H1 (cell line): ENCODE results near the gene CORO1C. TPM values are rescaled to one million over a fixed set of nuclear protein-coding genes. Genes with fewer than 3 reads are reported as not detected.
A peak's percentile ranks its signal among the peaks of the same experiment; 100 is the strongest.

Experiments used
- CTCF ChIA-PET: fragments of 300-600 bp; sonication (Branson Sonifier 250); formaldehyde crosslinking; loops from one replicate; lab custom pipeline; 2021; ENCODE audit not compliant: partially characterized antibody; lab: Charles Lee
- POLR2A ChIA-PET: fragments of 300-600 bp; sonication (Branson Sonifier 250); formaldehyde crosslinking; loops from one replicate; lab custom pipeline; 2021; ENCODE audit warnings: inconsistent platforms; ENCODE audit not compliant: partially characterized antibody; lab: Charles Lee
- DNase-seq, 2 experiments: peaks; one replicate each; pipeline versions ENCODE4 v3.0.0 to v3.0.0-alpha.2; 2010 to 2022; ENCODE audit warnings: low spot score in 2 of 2, low read depth in 1 of 2, mixed read lengths in 1 of 2
- FAIRE-seq: peaks from 2 replicates; lab custom pipeline; 2011; peaks lifted over from hg19 to GRCh38; lab: Jason Lieb, UNC
- H2AFZ ChIP-seq: 2 replicates; pipeline ENCODE4 v1.8.1; 2012; ENCODE audit warnings: low read length, inconsistent platforms
- H2AK5ac ChIP-seq: 2 replicates; pipeline ENCODE4 v1.6.1; 2013; ENCODE audit warnings: low read depth, low read length
- H2BK120ac ChIP-seq: replicated peaks from 2 replicates; pipeline ENCODE3; 2013; ENCODE audit warnings: low read depth, low read length, inconsistent platforms
- H2BK12ac ChIP-seq: 2 replicates; pipeline ENCODE4 v1.6.1; 2013; ENCODE audit warnings: low read depth, low read length
- H2BK15ac ChIP-seq: 2 replicates; pipeline ENCODE4 v1.6.1; 2013; ENCODE audit warnings: low read length
- H2BK20ac ChIP-seq: 2 replicates; pipeline ENCODE4 v1.6.1; 2013; ENCODE audit warnings: low read length
- H2BK5ac ChIP-seq: 2 replicates; pipeline ENCODE4 v1.6.1; 2013; ENCODE audit warnings: low read depth, low read length
- H3K14ac ChIP-seq: 2 replicates; pipeline ENCODE4 v1.6.1; 2013; ENCODE audit warnings: inconsistent platforms; ENCODE audit not compliant: insufficient read length
- H3K18ac ChIP-seq: 2 replicates; pipeline ENCODE4 v1.6.1; 2013; ENCODE audit warnings: low read length; ENCODE audit errors: extremely low read depth
- H3K23ac ChIP-seq: 2 replicates; pipeline ENCODE4 v1.6.1; 2013; ENCODE audit warnings: inconsistent platforms; ENCODE audit not compliant: insufficient read length
- H3K23me2 ChIP-seq: 2 replicates; pipeline ENCODE4 v1.6.1; 2013; ENCODE audit warnings: low read depth, low read length
- H3K27ac ChIP-seq: 2 replicates; pipeline ENCODE4 v1.6.1; 2011; ENCODE audit warnings: low read depth, low read length, inconsistent platforms
- H3K27me3 ChIP-seq, 4 experiments: replicated peaks in 1 of 4; 1 replicate in 1 of 4; 2 replicates in 3 of 4; pipeline versions ENCODE4 v1.6.1 to v1.8.1; 2011 to 2013; ENCODE audit warnings: low read length in 3 of 4, mild to moderate bottlenecking in 3 of 4, inconsistent platforms in 2 of 4, mixed read lengths in 2 of 4, moderate library complexity in 1 of 4; ENCODE audit not compliant: control insufficient read depth in 3 of 4, insufficient read depth in 3 of 4; ENCODE audit errors: extremely low read depth in 1 of 4
- H3K36me3 ChIP-seq, 4 experiments: 2 replicates each; pipeline versions ENCODE4 v1.6.1 to v1.8.1; 2011 to 2013; ENCODE audit warnings: mild to moderate bottlenecking in 4 of 4, low read length in 3 of 4, moderate library complexity in 2 of 4, control low read depth in 1 of 4, inconsistent platforms in 1 of 4; ENCODE audit not compliant: insufficient read depth in 4 of 4, control insufficient read depth in 2 of 4
- H3K4ac ChIP-seq: replicated peaks from 2 replicates; pipeline ENCODE3; 2013; ENCODE audit warnings: low read length, low read depth, mixed read lengths, inconsistent platforms; ENCODE audit not compliant: insufficient read length
- H3K4me1 ChIP-seq, 4 experiments: replicated peaks in 1 of 4; 1 replicate in 1 of 4; 2 replicates in 3 of 4; pipeline versions ENCODE4 v1.6.1 to v1.8.1; 2011 to 2013; ENCODE audit warnings: low read length in 3 of 4, inconsistent platforms in 2 of 4, mixed read lengths in 1 of 4; ENCODE audit not compliant: insufficient read depth in 4 of 4, control insufficient read depth in 3 of 4
- H3K4me2 ChIP-seq, 2 experiments: 2 replicates each; pipeline versions ENCODE4 v1.6.1 to v1.8.1; 2011 to 2013; ENCODE audit warnings: low read depth in 2 of 2, low read length in 2 of 2, control low read depth in 1 of 2, inconsistent platforms in 1 of 2, mild to moderate bottlenecking in 1 of 2; ENCODE audit not compliant: insufficient read depth in 1 of 2
- H3K4me3 ChIP-seq, 4 experiments: fragments of 200-600, 300-600 bp in 1 of 4; sonication (generic), shearing (Covaris generic), sonication (Bioruptor Twin) in 1 of 4; 2 replicates each; pipeline versions ENCODE4 v1.5.1 to v1.8.1; 2011 to 2016; ENCODE audit warnings: low read length in 4 of 4, low read depth in 3 of 4, control low read depth in 2 of 4, inconsistent platforms in 2 of 4, mild to moderate bottlenecking in 2 of 4, mixed read lengths in 1 of 4, moderate library complexity in 1 of 4; ENCODE audit not compliant: insufficient read depth in 2 of 4; ENCODE audit errors: extremely low read depth in 1 of 4
- H3K56ac ChIP-seq: replicated peaks from 2 replicates; pipeline ENCODE3; 2013; ENCODE audit warnings: low read depth, mild to moderate bottlenecking, mixed read lengths, low read length, inconsistent platforms; ENCODE audit not compliant: insufficient read length
- H3K79me1 ChIP-seq: 2 replicates; pipeline ENCODE4 v1.6.1; 2013; ENCODE audit warnings: low read depth, low read length, control low read depth
- H3K79me2 ChIP-seq, 2 experiments: 2 replicates each; pipeline versions ENCODE4 v1.6.1 to v1.8.1; 2012 to 2013; ENCODE audit warnings: low read length in 2 of 2, mild to moderate bottlenecking in 2 of 2, inconsistent platforms in 1 of 2; ENCODE audit not compliant: insufficient read depth in 2 of 2, control insufficient read depth in 1 of 2
- H3K9ac ChIP-seq, 4 experiments: replicated peaks in 1 of 4; 1 replicate in 1 of 4; 2 replicates in 3 of 4; pipeline versions ENCODE4 v1.6.1 to v1.8.1; 2011 to 2013; ENCODE audit warnings: low read depth in 3 of 4, low read length in 3 of 4, control low read depth in 2 of 4, mild to moderate bottlenecking in 2 of 4, moderate library complexity in 2 of 4, inconsistent platforms in 1 of 4; ENCODE audit errors: extremely low read depth in 1 of 4
- H3K9me3 ChIP-seq, 2 experiments: 2 replicates each; pipeline versions ENCODE4 v1.6.1 to v1.8.1; 2012 to 2013; ENCODE audit warnings: mild to moderate bottlenecking in 2 of 2, moderate library complexity in 2 of 2, control low read depth in 1 of 2, inconsistent platforms in 1 of 2, low read depth in 1 of 2, low read length in 1 of 2, mixed read lengths in 1 of 2; ENCODE audit not compliant: insufficient read depth in 2 of 2
- H4K20me1 ChIP-seq, 2 experiments: replicated peaks in 1 of 2; 2 replicates each; pipeline versions ENCODE3 to v1.8.1; 2011 to 2013; ENCODE audit warnings: inconsistent platforms in 2 of 2, low read length in 2 of 2, mild to moderate bottlenecking in 1 of 2; ENCODE audit not compliant: insufficient read depth in 2 of 2, control insufficient read depth in 1 of 2
- H4K5ac ChIP-seq: 2 replicates; pipeline ENCODE4 v1.6.1; 2013; ENCODE audit warnings: low read length, low read depth, mixed read lengths, inconsistent platforms; ENCODE audit not compliant: insufficient read length
- H4K8ac ChIP-seq: 2 replicates; pipeline ENCODE4 v1.8.0; 2013; ENCODE audit warnings: mild to moderate bottlenecking, moderate library complexity, low read length, inconsistent platforms; ENCODE audit not compliant: insufficient read depth; ENCODE audit errors: extremely low read depth
- H4K91ac ChIP-seq: replicated peaks from 2 replicates; pipeline ENCODE3; 2013; ENCODE audit warnings: low read length, mixed read lengths, inconsistent platforms; ENCODE audit not compliant: insufficient read length
- PHF8 ChIP-seq: fragments of 200-600 bp; sonication (generic); conservative IDR thresholded peaks from 2 replicates; pipeline ENCODE4 v1.7.1; 2012; ENCODE audit warnings: low read depth, mild to moderate bottlenecking, inconsistent platforms, low read length, moderate library complexity
- WGBS, 2 experiments: shearing (Covaris generic) in 1 of 2; methylation state at CpG; one replicate each; pipeline versions ENCODE4 v1.1.6 to v1.1.7; 2013 to 2015; ENCODE audit warnings: low lambda C conversion rate in 2 of 2, mixed read lengths in 2 of 2, inconsistent platforms in 1 of 2, low coverage in 1 of 2, missing lambda C conversion rate in 1 of 2; ENCODE audit not compliant: insufficient replicate concordance in 2 of 2, insufficient coverage in 1 of 2, insufficient read length in 1 of 2; ENCODE audit errors: extremely low coverage in 1 of 2, missing lambda C conversion rate in 1 of 2; 5-methylcytosine and 5-hydroxymethylcytosine counted together
- polyA plus RNA-seq, 7 experiments: library from polyadenylated mRNA; depleted of rRNA in 3 of 7; stranded (reverse) in 5 of 7; unstranded in 2 of 7; fragments of >200 nt in 5 of 7; fragments of 200-250 nt in 2 of 7; gene quantifications; 1 replicate in 5 of 7; 2 replicates in 1 of 7; 4 replicates in 1 of 7; pipeline versions ENCODE4 v1.2.1 to v1.2.3, GENCODE V29; 2011 to 2013; ENCODE audit warnings: missing spikeins in 2 of 7, mixed read lengths in 2 of 7
- total RNA-seq: library from RNA; stranded (reverse); fragmentation: NEBNext Ultra II Directional; extraction: Animal tissue kit (Norgen Biotek cat#: 25700); gene quantifications from 2 replicates; pipeline ENCODE4 v1.2.1, GENCODE V29; 2021

The CORO1C gene
- total and polyA plus RNA-seq, 2 of the 8 experiments (the other 6 are each of a cell fraction or from before 2014, with no cell fraction given): 72.7 to 120 TPM

DNA sequence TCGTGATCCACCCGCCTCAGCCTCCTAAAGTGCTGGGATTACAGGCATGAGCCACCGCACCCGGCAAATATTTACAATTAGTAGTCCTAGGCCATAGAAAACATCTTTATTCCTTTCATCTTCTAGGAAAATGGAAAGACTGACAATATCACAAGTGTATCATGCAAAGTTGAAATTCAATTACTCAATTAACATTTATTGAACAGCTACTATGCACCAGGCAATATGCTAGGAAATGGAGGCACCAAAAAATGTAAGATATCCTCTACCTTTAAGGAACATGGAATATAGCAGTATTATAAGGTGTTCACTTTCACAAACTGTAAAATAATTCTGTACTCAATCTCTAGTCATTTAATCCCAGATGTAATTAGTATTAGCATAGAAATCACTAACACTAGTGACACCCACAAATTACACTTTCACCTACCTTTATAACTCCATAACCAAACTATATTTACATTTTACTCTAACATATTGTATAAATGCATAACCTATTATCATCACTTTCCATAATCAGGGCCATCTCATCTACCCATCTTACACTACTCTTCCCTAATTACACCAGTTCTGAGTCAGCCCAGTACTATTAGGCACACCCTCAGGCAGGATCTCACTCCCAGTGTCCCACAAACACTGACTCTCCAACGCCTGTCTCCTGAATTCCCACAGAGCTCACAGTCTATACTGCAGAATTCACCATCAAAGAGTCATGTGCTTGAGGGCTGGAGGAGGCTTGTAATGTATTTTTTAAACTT lies 10.4 kb downstream of the CORO1C start:
- no peak for FAIRE-seq
- TF ChIP-seq PHF8: no peak
- TF ChIP-seq, all 59 proteins: peak for 0
- H3K23ac ChIP-seq: no peak overlapping the region
- no peak overlapping the region for H3K56ac ChIP-seq
- peaks cover 0 to 10% of the 10 kb centered on the region in 2 experiments for H4K20me1 ChIP-seq
- ChIA-PET POLR2A (interaction anchor here (0.5 to 2.0 kb wide), 6 partner anchors 9 to 56 kb away, joined by 3 to 7 read pairs (median 3); no protein-coding TSS in a partner anchor), CTCF (interaction anchor here (1.6 to 3.6 kb wide), 2 partner anchors 30 to 52 kb away, joined by 5 to 10 read pairs; no protein-coding TSS in a partner anchor)
- H4K8ac ChIP-seq: no peak overlapping the region
- H2AK5ac ChIP-seq: peak overlapping the region; percentile 72; the same call in 1 of the 2 replicates
- no peak overlapping the region for H2BK20ac ChIP-seq
- H3K9me3 ChIP-seq: no peaks in the 10 kb centered on the region
- H2BK120ac ChIP-seq: no peak overlapping the region
- DNase-seq: no peak
- H3K36me3 ChIP-seq: no peaks in the 10 kb centered on the region
- peaks cover 17 to 93% of the 10 kb centered on the region in 2 experiments for H3K79me2 ChIP-seq
- no peak overlapping the region for H3K9ac ChIP-seq
- H3K4ac ChIP-seq: no peak overlapping the region
- no peaks in the 10 kb centered on the region for H3K27me3 ChIP-seq
- H2BK5ac ChIP-seq: no peak overlapping the region
- H3K18ac ChIP-seq: no peak overlapping the region
- H3K4me1 ChIP-seq: peaks cover 0 to 19% (median 3%) of the 10 kb centered on the region in 4 experiments; a peak in 5 of 7 replicates
- H2AFZ ChIP-seq: no peak overlapping the region
- peaks cover 9% of the 10 kb centered on the region; the same call in 1 of the 2 replicates for H3K79me1 ChIP-seq
- no peak overlapping the region for H4K5ac ChIP-seq
- no peak overlapping the region for H2BK12ac ChIP-seq
- 89% methylated on average over 3 of the region's 5 CpGs; no CpG with 5 or more reads in 1 of the 2 experiments for WGBS, 2 experiments
- H3K23me2 ChIP-seq: no peaks in the 10 kb centered on the region
- H3K14ac ChIP-seq: no peak overlapping the region
- H3K27ac ChIP-seq: no peak overlapping the region
- H3K4me3 ChIP-seq: no peak overlapping the region
- H4K91ac ChIP-seq: no peak overlapping the region
- H3K4me2 ChIP-seq: no peak overlapping the region
- no peak overlapping the region for H2BK15ac ChIP-seq
